B cell (primary cell): ENCODE data around the gene EFCAB8. TPM values are rescaled to one million over a fixed set of nuclear protein-coding genes. Genes with fewer than 3 reads are reported as not detected.

Experiments used
- ATAC-seq: fragments of 200-7000 bp; cut with Tn5 transposase; one replicate; pipeline ENCODE4 v1.10.0; 2021; ENCODE audit warnings: low read depth, mild to moderate bottlenecking, moderate number of reproducible peaks, moderate library complexity
- CTCF ChIA-PET: fragments of 350-600 bp; sonication (Branson Sonifier 250); formaldehyde crosslinking; loops from one replicate; lab custom pipeline; 2021; ENCODE audit warnings: antibody characterized with exemption, inconsistent platforms; lab: Charles Lee
- POLR2A ChIA-PET: fragments of 350-600 bp; sonication (Branson Sonifier 250); formaldehyde crosslinking; loops from one replicate; lab custom pipeline; 2021; ENCODE audit warnings: antibody characterized with exemption; lab: Charles Lee
- DNase-seq: peaks from one replicate; pipeline ENCODE4 v3.0.0; 2013
- H2AFZ ChIP-seq: 2 replicates; pipeline ENCODE4 v1.6.1; 2012; ENCODE audit warnings: mild to moderate bottlenecking, low read depth, low read length; ENCODE audit not compliant: insufficient read depth, poor library complexity, severe bottlenecking
- H3K27ac ChIP-seq, 2 donors: 1 replicate in 1 of 2; 2 replicates in 1 of 2; pipeline ENCODE4 v1.5.1; 2012 to 2013; ENCODE audit warnings: low read length in 2 of 2, mild to moderate bottlenecking in 2 of 2, moderate library complexity in 1 of 2
- H3K27me3 ChIP-seq, 4 experiments: fragments of 200-600 bp in 1 of 4; sonication (generic) in 1 of 4; replicated peaks in 1 of 4; 1 replicate in 2 of 4; 2 replicates in 2 of 4; pipeline versions ENCODE4 v1.6.1 to v1.7.0; 2013 to 2016; ENCODE audit warnings: low read length in 3 of 4, mild to moderate bottlenecking in 2 of 4, mixed read lengths in 1 of 4, moderate library complexity in 1 of 4; ENCODE audit not compliant: insufficient read depth in 4 of 4, control insufficient read depth in 3 of 4; ENCODE audit errors: control extremely low read depth in 1 of 4
- H3K36me3 ChIP-seq, 2 experiments: replicated peaks in 1 of 2; 1 replicate in 1 of 2; 2 replicates in 1 of 2; pipeline versions ENCODE4 v1.6.1 to v1.7.1; 2013; ENCODE audit warnings: low read length in 1 of 2; ENCODE audit not compliant: insufficient read depth in 2 of 2, control insufficient read depth in 1 of 2; ENCODE audit errors: control extremely low read depth in 1 of 2, extremely low read depth in 1 of 2
- H3K4me1 ChIP-seq, 2 donors: fragments of 200-600 bp in 1 of 2; sonication (generic) in 1 of 2; 1 replicate in 1 of 2; 2 replicates in 1 of 2; pipeline versions ENCODE4 v1.5.1 to v1.6.1; 2013 to 2017; ENCODE audit warnings: low read length in 2 of 2; ENCODE audit not compliant: control insufficient read depth in 2 of 2, insufficient read depth in 2 of 2
- H3K4me2 ChIP-seq: replicated peaks from 2 replicates; pipeline ENCODE3; 2012; ENCODE audit warnings: mild to moderate bottlenecking, low read depth, low read length; ENCODE audit not compliant: poor library complexity, severe bottlenecking
- H3K4me3 ChIP-seq, 5 experiments: fragments of 200-600 bp in 1 of 5; sonication (generic) in 1 of 5; 1 replicate in 3 of 5; 2 replicates in 2 of 5; pipeline versions ENCODE4 v1.5.1 to v1.7.0; 2011 to 2016; ENCODE audit warnings: low read length in 4 of 5, mild to moderate bottlenecking in 4 of 5, low read depth in 2 of 5, control low read depth in 1 of 5, moderate library complexity in 1 of 5; ENCODE audit not compliant: insufficient read depth in 1 of 5; ENCODE audit errors: control extremely low read depth in 1 of 5, extremely low read depth in 1 of 5
- H3K79me2 ChIP-seq: fragments of 200-600 bp; sonication (generic); one replicate; pipeline ENCODE4 v1.6.0; 2016; ENCODE audit warnings: low read length; ENCODE audit not compliant: control insufficient read depth, insufficient read depth
- H3K9ac ChIP-seq: fragments of 200-600 bp; sonication (generic); 2 replicates; pipeline ENCODE4 v1.6.1; 2017; ENCODE audit warnings: mild to moderate bottlenecking, low read length, moderate library complexity
- H3K9me3 ChIP-seq, 3 donors: one replicate each; pipeline versions ENCODE4 v1.6.1 to v1.7.1; 2013; ENCODE audit warnings: low read length in 2 of 3; ENCODE audit not compliant: control insufficient read depth in 2 of 3, insufficient read depth in 1 of 3; ENCODE audit errors: control extremely low read depth in 1 of 3
- H4K20me1 ChIP-seq: 2 replicates; pipeline ENCODE4 v1.6.0; 2012; ENCODE audit warnings: mild to moderate bottlenecking, low read length; ENCODE audit not compliant: insufficient read depth, control insufficient read depth, poor library complexity, severe bottlenecking
- H3K27ac Mint-ChIP-seq: one replicate; pipeline ENCODE4 v1.8.0; 2021; ENCODE audit warnings: mixed read lengths
- H3K27me3 Mint-ChIP-seq: one replicate; pipeline ENCODE4 v1.8.0; 2021; ENCODE audit warnings: mixed read lengths
- H3K4me1 Mint-ChIP-seq: one replicate; pipeline ENCODE4 v1.8.0; 2021; ENCODE audit warnings: mixed read lengths
- H3K4me3 Mint-ChIP-seq: one replicate; pipeline ENCODE4 v1.8.0; 2021; ENCODE audit warnings: mixed read lengths
- H3K9me3 Mint-ChIP-seq: one replicate; pipeline ENCODE4 v1.8.0; 2022; ENCODE audit warnings: mixed read lengths; ENCODE audit not compliant: insufficient read depth
- CTCF ChIP-seq: fragments of 200-600 bp; IDR thresholded peaks from one replicate; pipeline ENCODE4 v1.8.0; 2022; ENCODE audit warnings: antibody characterized with exemption, mild to moderate bottlenecking
- EZH2 ChIP-seq: IDR thresholded peaks from 2 replicates; pipeline ENCODE4 v1.6.1; 2012; ENCODE audit warnings: borderline replicate concordance, low read depth, mild to moderate bottlenecking, moderate library complexity, low read length; ENCODE audit not compliant: insufficient read depth, poor library complexity, severe bottlenecking
- whole genome bisulfite sequencing: methylation state at CpG from one replicate; pipeline ENCODE4 v1.1.5; 2013; ENCODE audit warnings: missing lambda C conversion rate; ENCODE audit not compliant: insufficient coverage; 5-methylcytosine and 5-hydroxymethylcytosine counted together
- intact Hi-C: fragments of 100-400 bp; cut with micrococcal nuclease; formaldehyde crosslinking; loops from one replicate; pipeline ENCODE4 v1.10.0; 2022
- polyA plus RNA-seq: library from polyadenylated mRNA; depleted of rRNA; stranded (reverse); fragments of >200 nt; gene quantifications from 2 replicates; pipeline ENCODE4 v1.2.3, GENCODE V29; 2012
- total RNA-seq, 2 donors: library from RNA; stranded (reverse); fragments of 120-200 nt in 1 of 2; gene quantifications; 1 replicate in 1 of 2; 2 replicates in 1 of 2; pipeline versions ENCODE4 v1.2.3 to v1.2.4, GENCODE V29; 2013 to 2022

EFCAB8 gene
- total and polyA plus RNA-seq, 2 donors (not counting 1 experiment from before 2014, with no cell fraction given), result 0.72 to 2.3 TPM

GRCh38 chr20:32985596-32985995 lies 126.9 kb downstream of the EFCAB8 start:
- H4K20me1 ChIP-seq, result no peaks in the 10 kb centered on the region
- no peak overlapping the region for H2AFZ ChIP-seq
- peaks cover 0 to 3% of the 10 kb centered on the region in 2 donors for H3K4me1 ChIP-seq
- no peaks in the 10 kb centered on the region for H3K79me2 ChIP-seq
- H3K4me2 ChIP-seq, result no peak overlapping the region
- Mint-ChIP-seq H3K9me3 (no peaks in the 10 kb centered on the region), H3K27ac (no peak overlapping the region), H3K27me3 (no peaks in the 10 kb centered on the region), H3K4me1 (peaks cover 2% of the 10 kb centered on the region), H3K4me3 (no peak overlapping the region)
- WGBS, result 94% methylated on average over 5 of the region's 6 CpGs
- H3K9ac ChIP-seq, result no peak overlapping the region
- CTCF ChIA-PET, result no interaction called here
- ATAC-seq (no peak), DNase-seq (no peak)
- H3K9me3 ChIP-seq, result peaks cover 0 to 5% (median 0%) of the 10 kb centered on the region in 3 donors
- TF ChIP-seq EZH2 (no peak), CTCF (no peak)
- no peaks in the 10 kb centered on the region for H3K27me3 ChIP-seq
- POLR2A ChIA-PET, result no interaction called here
- no peaks in the 10 kb centered on the region for H3K36me3 ChIP-seq
- H3K4me3 ChIP-seq, result no peak overlapping the region
- no peak overlapping the region for H3K27ac ChIP-seq
- intact Hi-C loops, result no loop called here

- Histone ChIP-seq H3K36me3 (no peaks in the 10 kb centered on the region), H3K27me3 (no peaks in the 10 kb centered on the region), H2AFZ (no peak overlapping the region), H4K20me1 (no peaks in the 10 kb centered on the region), H3K9ac (no peak overlapping the region), H3K79me2 (no peaks in the 10 kb centered on the region), H3K4me3 (no peak overlapping the region), H3K9me3 (peaks cover 0 to 5% (median 0%) of the 10 kb centered on the region in 3 donors), H3K4me1 (peaks cover 8 to 12% of the 10 kb centered on the region in 2 donors), H3K4me2 (no peak overlapping the region), H3K27ac (no peak overlapping the region)
- ChIA-PET CTCF (no interaction called here), POLR2A (no interaction called here)
- Mint-ChIP-seq H3K27me3 (no peaks in the 10 kb centered on the region), H3K9me3 (no peaks in the 10 kb centered on the region), H3K4me3 (no peak overlapping the region), H3K27ac (no peak overlapping the region), H3K4me1 (peaks cover 9% of the 10 kb centered on the region)
- DNase-seq (no peak), ATAC-seq (no peak)
- 94% methylated on average over 14 of the region's 18 CpGs for WGBS
- intact Hi-C loops, result no loop called here
- no peak for TF ChIP-seq EZH2
- TF ChIP-seq CTCF, result no peak
Measured at GRCh38 chr20:32986331-32986966, 127.7 kb downstream of the EFCAB8 start.
